ENCODE measurements around the gene RC3H1.
A peak's percentile ranks its signal among the peaks of the same experiment; 100 is the strongest.
"Not testable (repeated sequence)": the region's sequence is repeated elsewhere in the genome, so short reads cannot be mapped to it uniquely, and the experiment has no call there.

Gene RC3H1

DNA sequence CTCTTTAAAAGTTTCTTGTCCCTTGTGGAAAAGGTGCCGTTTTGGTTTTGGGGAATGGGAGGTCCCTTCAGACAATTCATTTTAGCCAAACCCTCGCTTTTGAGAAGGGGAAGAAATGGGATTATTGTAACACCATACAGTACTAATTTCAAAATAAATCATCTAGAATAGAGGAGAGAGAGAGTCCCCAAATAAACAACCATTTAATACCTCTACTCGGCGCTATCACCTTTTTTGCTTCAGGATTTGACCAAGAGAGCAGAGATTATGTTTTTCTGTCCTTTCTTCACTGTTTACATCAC lies 770 bp upstream of the RC3H1 start:
- peak overlapping the region; percentile 87 for H3K4me3 ChIP-seq (ENCODE audit: low read depth, low read length)

- H3K4me3 ChIP-seq (ENCODE audit: low read depth, low read length): peak overlapping the region; percentile 87
Observed at GRCh38 chr1:174021591-174022079, 522 bp downstream of the RC3H1 start.

GRCh38 chr1:174018565-174018964 lies 3.6 kb downstream of the RC3H1 start:
- H3K4me3 ChIP-seq (ENCODE audit: low read depth, low read length): no peak overlapping the region

DNA sequence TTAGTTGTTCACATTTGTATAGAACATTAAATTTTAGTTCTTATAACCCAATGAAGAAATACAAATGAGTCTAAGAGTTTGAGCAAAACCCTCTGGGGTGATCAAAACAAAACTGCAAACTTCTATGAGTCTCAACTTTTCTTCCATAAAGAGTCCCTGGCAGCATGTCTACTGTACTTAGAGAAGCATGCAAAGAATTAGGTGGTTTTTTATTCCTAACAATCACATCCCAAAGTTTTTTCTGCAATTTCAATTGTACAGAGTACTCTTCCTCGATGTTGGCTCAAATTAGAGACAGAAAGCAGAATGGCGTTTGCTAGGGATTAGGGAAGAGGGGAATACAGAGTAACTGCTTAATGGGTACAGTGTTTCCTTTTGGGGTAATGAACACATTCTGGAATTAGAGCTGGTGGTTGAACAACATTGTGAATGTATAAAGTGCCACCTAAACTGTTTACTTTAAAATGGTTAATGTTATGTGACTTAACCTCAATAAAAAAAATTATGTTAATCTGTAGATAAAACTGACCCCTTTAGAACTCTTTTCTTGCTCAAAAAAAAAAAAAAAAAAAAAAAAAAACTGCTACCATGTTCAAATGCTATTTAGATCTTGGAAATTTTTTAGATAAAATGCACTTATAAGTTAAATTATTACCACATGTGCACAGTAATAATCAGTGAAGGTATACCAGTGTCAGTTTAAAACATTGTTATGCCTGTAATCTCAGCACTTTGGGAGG lies 4.8 kb downstream of the RC3H1 start:
- H3K4me3 ChIP-seq (ENCODE audit: low read depth, low read length): no peak overlapping the region

DNA sequence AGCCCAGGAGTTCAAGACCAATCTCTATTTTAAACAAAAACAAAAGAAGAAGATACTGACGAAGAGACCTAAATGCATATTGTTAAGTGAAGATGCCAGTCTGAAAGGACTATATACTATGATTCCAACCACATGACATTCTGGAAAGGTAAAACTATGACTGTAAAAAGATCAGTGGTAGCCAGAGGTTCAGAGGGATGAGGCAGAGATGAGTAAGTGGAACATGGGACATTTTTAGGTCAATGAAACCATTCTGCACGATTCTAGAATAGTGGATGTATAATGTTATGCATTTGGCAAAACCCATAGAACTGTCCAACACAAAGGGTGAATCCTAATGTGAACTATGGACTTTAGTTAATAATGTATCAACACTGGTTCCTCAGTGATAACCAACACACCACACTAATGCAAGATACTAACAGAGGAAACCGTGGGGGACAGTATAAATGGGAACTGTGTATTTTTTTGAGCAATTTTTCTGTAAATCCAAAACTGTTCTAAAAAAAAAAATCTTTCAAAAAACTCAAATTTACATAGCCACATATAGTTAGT lies 8.2 kb downstream of the RC3H1 start:
- no peak overlapping the region for H3K4me3 ChIP-seq (ENCODE audit: low read depth, low read length)

DNA sequence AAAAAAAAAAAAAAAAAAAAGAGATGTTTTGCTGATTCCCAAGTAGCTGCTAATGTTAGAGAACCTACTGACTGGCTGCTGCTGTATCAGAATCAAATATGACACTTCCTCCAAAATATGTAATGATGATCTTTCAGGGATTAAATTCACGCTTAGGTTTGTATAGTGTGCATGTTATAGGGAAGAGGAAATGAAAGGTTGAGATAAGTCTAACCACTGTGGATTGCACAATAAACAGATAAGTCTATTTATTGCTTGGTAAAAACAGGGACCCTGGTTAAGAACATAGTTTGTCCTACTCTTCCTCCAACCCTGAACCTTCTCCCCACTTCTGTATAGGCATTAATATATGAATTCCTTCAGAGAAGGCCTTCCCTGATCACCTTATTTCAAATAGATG lies 13.2 kb downstream of the RC3H1 start:
- H3K4me3 ChIP-seq (ENCODE audit: low read depth, low read length): no peak overlapping the region

DNA sequence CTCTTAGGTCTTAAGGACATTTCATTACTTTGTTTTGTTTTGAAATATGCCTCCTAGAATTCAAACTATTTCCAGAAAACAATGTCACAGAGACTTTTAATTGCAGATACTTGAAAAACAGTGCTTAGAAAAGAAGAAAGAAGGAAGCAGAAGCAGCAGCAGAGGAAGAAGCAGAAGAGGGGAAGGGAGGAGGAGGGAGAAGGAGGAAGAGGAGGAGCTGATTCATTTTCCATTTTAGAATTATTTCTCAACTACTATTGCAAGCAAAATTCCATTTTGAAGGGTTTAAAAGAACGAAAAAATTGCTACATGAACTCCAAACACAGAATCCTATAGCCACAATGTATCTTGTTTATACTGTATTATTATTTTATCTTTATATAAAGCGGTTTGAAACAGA lies 13.9 kb downstream of the RC3H1 start:
- H3K4me3 ChIP-seq (ENCODE audit: low read depth, low read length): no peak overlapping the region

DNA sequence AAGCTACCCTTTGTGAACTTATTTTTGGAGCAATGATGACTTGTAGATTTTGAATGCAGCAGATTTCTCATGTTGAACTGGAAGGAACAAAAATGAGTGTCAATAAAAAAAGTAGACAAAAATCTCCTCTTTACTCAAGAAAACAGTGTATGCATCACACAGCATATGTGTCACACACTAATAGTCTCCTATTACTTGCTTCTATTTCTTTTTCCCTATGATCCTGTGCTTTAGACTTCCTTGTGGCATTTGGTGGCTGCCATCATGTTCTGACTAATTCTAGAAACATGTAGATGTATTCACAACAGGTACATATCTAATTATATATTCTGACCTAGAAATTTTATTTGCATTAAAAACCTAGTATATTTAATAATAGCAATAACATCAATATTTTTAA lies 14.3 kb downstream of the RC3H1 start:
- no peak overlapping the region for H3K4me3 ChIP-seq (ENCODE audit: low read depth, low read length)

- H3K4me3 ChIP-seq (ENCODE audit: low read depth, low read length): no peak overlapping the region
Observed at GRCh38 chr1:174005032-174005431, 17.1 kb downstream of the RC3H1 start.

DNA sequence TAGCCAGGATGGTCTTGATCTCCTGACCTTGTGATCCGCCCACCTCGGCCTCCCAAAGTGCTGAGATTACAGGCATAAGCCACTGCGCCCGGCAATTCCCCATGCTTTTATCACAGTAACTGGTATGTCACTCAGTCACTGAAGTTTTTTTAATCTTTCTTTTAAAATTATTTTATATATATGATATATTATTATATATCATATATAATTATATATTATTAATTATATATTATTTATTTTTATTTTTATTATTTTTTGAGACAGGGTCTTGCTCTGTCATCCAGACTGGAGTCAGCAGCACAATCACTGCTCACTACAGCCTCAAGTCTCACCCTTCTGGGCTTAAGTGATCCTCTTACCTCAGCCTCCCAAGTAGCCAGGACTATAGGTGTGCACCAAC lies 18.3 kb downstream of the RC3H1 start:
- H3K4me3 ChIP-seq (ENCODE audit: low read depth, low read length): no peak overlapping the region

DNA sequence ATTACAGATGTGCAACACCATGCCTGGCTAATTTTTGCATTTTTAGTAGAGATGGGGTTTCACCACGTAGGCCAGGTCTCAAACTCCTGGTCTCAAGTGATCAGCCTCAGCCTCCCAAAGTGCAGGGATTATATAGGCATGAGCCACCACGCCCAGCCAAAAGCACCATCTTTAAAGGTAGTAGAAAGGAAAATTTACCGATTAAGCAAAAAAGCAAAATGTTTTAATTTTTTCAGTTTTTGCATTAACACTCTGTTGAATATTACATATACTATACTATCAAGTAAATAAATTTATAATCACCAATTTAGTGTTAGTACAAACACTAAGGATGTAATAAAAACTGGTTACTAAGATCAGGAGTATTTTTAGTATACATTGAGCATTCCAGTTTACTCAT lies 20.6 kb downstream of the RC3H1 start:
- no peak overlapping the region for H3K4me3 ChIP-seq (ENCODE audit: low read depth, low read length)

DNA sequence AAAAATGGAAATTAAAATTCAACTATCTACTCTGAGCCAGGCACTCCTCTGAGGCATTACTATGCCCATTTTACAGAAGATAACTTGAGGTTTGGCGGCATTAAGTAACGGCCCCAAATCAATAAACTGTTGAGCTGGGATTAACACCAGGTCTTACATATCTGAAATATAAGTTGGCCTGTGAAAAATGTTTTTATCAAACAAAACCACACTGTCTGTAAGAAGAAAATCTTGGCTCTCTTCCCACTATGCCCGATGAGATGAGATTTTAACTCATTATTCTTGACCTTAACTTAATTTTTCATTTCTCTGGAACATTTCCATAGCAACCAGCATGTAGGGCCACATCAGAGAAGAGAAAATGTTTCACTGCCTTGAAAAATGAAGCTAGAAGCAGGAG lies 21.8 kb downstream of the RC3H1 start:
- H3K4me3 ChIP-seq (ENCODE audit: low read depth, low read length): no peak overlapping the region

- no peak overlapping the region for H3K4me3 ChIP-seq (ENCODE audit: low read depth, low read length)
Observed at GRCh38 chr1:173997791-173998190, 24.4 kb downstream of the RC3H1 start.

- H3K4me3 ChIP-seq (ENCODE audit: low read depth, low read length): no peak overlapping the region
Observed at GRCh38 chr1:173996995-173997394, 25.2 kb downstream of the RC3H1 start.

GRCh38 chr1:173995475-173995874 lies 26.7 kb downstream of the RC3H1 start:
- no peak overlapping the region for H3K4me3 ChIP-seq (ENCODE audit: low read depth, low read length)

GRCh38 chr1:173993948-173994347 lies 28.2 kb downstream of the RC3H1 start:
- H3K4me3 ChIP-seq (ENCODE audit: low read depth, low read length): not testable (repeated sequence)

DNA sequence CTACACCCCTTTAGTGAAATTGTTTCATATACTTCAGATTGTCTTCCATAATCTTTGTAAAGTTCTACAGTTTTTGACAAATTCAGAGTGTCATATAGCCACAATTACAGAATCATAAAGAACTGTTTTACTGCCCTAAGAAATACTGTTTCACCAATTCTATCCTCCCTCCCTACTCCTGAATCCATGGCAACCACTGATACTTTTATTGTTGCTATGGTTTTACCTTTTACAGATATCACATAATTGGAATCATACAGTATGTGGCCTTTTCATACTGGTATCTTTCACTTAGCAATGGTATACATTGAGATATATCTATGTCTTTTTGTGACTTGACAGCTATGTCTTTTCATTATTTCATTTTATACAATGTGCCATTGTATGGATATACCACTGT lies 34.1 kb downstream of the RC3H1 start:
- H3K4me3 ChIP-seq (ENCODE audit: low read depth, low read length): no peak overlapping the region

DNA sequence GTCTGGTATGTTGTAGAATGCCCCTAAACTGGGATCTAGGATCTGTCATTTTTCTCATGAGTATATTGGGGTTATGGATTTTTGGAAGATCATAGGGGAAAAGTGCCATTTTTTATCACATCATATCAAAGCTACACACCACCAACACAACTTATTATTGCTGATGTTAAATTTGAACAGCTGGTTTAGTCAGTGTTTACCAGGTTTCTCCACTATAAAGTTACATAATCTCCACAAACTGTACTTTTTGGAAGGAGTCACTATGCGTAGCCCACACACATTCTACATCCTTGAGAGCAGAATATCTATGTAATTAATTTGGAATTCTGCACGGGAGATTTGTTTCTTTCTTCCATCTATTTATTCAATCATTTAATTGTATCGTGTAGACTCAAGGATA lies 35.2 kb downstream of the RC3H1 start:
- no peak overlapping the region for H3K4me3 ChIP-seq (ENCODE audit: low read depth, low read length)

DNA sequence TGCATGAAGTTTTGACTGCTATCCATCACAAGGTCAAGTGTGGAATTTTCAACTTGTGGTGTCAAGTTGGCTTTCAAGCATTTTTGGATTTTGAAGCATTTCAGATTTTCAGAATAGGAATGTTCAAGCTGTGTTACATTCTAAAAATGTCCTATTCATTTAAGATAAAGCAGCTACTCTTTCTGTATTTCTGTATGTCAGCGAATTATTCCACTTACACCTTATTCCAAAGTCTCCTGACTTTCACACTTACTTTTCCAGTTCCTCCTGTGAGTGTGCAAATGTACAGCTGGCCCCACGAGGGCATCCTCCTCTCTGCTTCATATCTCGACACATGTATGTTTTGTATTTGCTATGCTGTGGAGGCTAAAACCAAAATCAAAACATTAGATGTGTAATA lies 51.9 kb downstream of the RC3H1 start:
- no peak overlapping the region for H3K4me3 ChIP-seq (ENCODE audit: low read depth, low read length)

DNA sequence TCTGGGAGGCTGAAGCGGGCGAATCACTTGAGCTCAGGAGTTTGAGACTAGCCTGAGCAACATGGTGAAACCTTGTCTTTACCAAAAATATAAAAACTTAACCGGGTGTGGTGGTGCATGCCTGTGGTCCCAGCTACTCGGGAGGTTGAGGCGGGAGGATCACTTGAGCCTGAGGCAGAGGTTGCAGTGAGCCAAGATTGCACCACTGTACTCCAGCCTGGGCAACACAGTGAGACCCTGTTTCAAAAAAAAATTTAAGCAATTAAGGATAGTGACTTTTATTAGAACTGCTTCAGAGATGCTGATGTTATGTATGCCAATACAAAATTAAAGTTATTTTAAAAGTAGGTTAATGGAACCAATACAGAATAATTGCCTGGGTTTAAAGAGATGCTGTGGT lies 56.3 kb downstream of the RC3H1 start:
- H3K4me3 ChIP-seq (ENCODE audit: low read depth, low read length): not testable (repeated sequence)

DNA sequence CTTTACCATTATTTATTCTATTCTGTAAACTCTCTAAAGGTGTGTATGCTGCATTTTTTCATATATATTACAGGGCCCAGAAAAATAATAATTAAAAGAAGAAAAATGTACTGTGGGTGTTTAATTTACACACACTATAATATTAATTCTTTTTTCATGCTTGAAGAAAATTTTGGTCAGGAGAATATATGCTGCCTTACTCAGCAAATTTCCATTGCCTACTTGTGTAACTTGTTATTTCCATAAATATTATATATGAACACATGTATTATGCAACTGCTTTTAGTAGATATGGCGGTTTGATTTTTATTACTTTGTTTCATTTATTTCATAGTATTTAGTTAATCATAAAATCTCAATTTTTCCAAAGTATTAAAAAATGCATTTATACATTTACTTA lies 58.7 kb downstream of the RC3H1 start:
- H3K4me3 ChIP-seq (ENCODE audit: low read depth, low read length): no peak overlapping the region

- no peak overlapping the region for H3K4me3 ChIP-seq (ENCODE audit: low read depth, low read length)
Observed at GRCh38 chr1:173960625-173961024, 61.5 kb downstream of the RC3H1 start.

GRCh38 chr1:173954179-173954578 lies 68.0 kb downstream of the RC3H1 start:
- H3K4me3 ChIP-seq (ENCODE audit: low read depth, low read length): no peak overlapping the region
